Panc1 (cell line): Measurements from ENCODE around the gene EVA1C.

Experiments
- REST ChIP-seq, 2 experiments: IDR thresholded peaks; 2 replicates each; pipeline ENCODE4 v1.6.1; 2011 to 2012; ENCODE audit warnings: low read depth in 2 of 2, control low read depth in 1 of 2, low read length in 1 of 2, mild to moderate bottlenecking in 1 of 2, moderate library complexity in 1 of 2; ENCODE audit not compliant: insufficient read depth in 1 of 2
- TF ChIP-seq, protein P1 (sequence below): fragments of 450-650 bp; IDR thresholded peaks from 2 replicates; pipeline ENCODE4 v1.5.1; 2017; ENCODE audit warnings: mild to moderate bottlenecking

GRCh38 chr21:32544697-32545096 lies 132.2 kb downstream of the EVA1C start:
- TF ChIP-seq, protein P1, sequence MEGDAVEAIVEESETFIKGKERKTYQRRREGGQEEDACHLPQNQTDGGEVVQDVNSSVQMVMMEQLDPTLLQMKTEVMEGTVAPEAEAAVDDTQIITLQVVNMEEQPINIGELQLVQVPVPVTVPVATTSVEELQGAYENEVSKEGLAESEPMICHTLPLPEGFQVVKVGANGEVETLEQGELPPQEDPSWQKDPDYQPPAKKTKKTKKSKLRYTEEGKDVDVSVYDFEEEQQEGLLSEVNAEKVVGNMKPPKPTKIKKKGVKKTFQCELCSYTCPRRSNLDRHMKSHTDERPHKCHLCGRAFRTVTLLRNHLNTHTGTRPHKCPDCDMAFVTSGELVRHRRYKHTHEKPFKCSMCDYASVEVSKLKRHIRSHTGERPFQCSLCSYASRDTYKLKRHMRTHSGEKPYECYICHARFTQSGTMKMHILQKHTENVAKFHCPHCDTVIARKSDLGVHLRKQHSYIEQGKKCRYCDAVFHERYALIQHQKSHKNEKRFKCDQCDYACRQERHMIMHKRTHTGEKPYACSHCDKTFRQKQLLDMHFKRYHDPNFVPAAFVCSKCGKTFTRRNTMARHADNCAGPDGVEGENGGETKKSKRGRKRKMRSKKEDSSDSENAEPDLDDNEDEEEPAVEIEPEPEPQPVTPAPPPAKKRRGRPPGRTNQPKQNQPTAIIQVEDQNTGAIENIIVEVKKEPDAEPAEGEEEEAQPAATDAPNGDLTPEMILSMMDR: no peak
- no peak for TF ChIP-seq REST (IDR thresholded peaks at IDR 0.05; ENCODE audit: insufficient read depth in 1 of 2, low read depth in 2 of 2, low read length in 1 of 2)
